GM21619 (cell line): ENCODE measurements around the gene MTRF1L.
"Not testable (repeated sequence)": the region's sequence is repeated elsewhere in the genome, so short reads cannot be mapped to it uniquely, and the experiment has no call there.

Source experiments
- ATAC-seq: cut with Tn5 transposase; IDR thresholded peaks from one replicate; pipeline ENCODE4 v1.9.1; 2021; ENCODE audit not compliant: unreplicated experiment

The MTRF1L gene

GRCh38 chr6:153003366-153003690, 819 bp upstream of the MTRF1L start:
- ATAC-seq: peak; percentile 1

GRCh38 chr6:153001767-153002612, 519 bp downstream of the MTRF1L start:
- ATAC-seq: peak; percentile 15

GRCh38 chr6:153000790-153001189, 1.7 kb downstream of the MTRF1L start:
- ATAC-seq: not testable (repeated sequence)

- no peak for ATAC-seq
These were observed 2.3 kb downstream of the MTRF1L start for GRCh38 chr6:153000243-153000642.

GRCh38 chr6:152999538-152999937, 3.0 kb downstream of the MTRF1L start:
- not testable (repeated sequence) for ATAC-seq

GRCh38 chr6:152993847-152994246, 8.7 kb downstream of the MTRF1L start:
- ATAC-seq: no peak

GRCh38 chr6:152993431-152993830, 9.1 kb downstream of the MTRF1L start:
- ATAC-seq: no peak

- ATAC-seq: no peak
These were observed 15.5 kb downstream of the MTRF1L start for GRCh38 chr6:152986978-152987377.

GRCh38 chr6:152985300-152985699, 17.2 kb downstream of the MTRF1L start:
- ATAC-seq: not testable (repeated sequence)

- ATAC-seq: peak; percentile 31
These were observed 18.0 kb downstream of the MTRF1L start for GRCh38 chr6:152984513-152984872.

- ATAC-seq: peak; percentile 20
These were observed 18.6 kb downstream of the MTRF1L start for GRCh38 chr6:152983637-152984512.

GRCh38 chr6:152982904-152983636, 19.4 kb downstream of the MTRF1L start, which contains the start of gene FBXO5:
TSS of gene FBXO5 (minus strand) at chr6:152983041. CDS start at chr6:152982959, 82 bp downstream.
- peak; percentile 76 for ATAC-seq

- ATAC-seq: peak; percentile 1
These were observed 20.3 kb downstream of the MTRF1L start for GRCh38 chr6:152981989-152982903.

GRCh38 chr6:152981219-152981618, 21.3 kb downstream of the MTRF1L start:
- no peak for ATAC-seq

GRCh38 chr6:152980656-152981055, 21.9 kb downstream of the MTRF1L start:
- no peak for ATAC-seq

GRCh38 chr6:152979116-152979515, 23.4 kb downstream of the MTRF1L start:
- no peak for ATAC-seq

GRCh38 chr6:152978058-152978457, 24.5 kb downstream of the MTRF1L start:
- no peak for ATAC-seq

- no peak for ATAC-seq
These were observed 25.0 kb downstream of the MTRF1L start for GRCh38 chr6:152977556-152977955.

- ATAC-seq: no peak
These were observed 25.8 kb downstream of the MTRF1L start for GRCh38 chr6:152976749-152977148.
